ENCODE data around the gene PRPF19. TPM values are rescaled to one million over a fixed set of nuclear protein-coding genes. Genes with fewer than 3 reads are reported as not detected.

Gene PRPF19
- total and polyA plus RNA-seq, 10 of the 15 experiments (the other 5 are each of a cell fraction or from before 2014, with no cell fraction given) = 8.7 to 170 (median 61.3) TPM

DNA sequence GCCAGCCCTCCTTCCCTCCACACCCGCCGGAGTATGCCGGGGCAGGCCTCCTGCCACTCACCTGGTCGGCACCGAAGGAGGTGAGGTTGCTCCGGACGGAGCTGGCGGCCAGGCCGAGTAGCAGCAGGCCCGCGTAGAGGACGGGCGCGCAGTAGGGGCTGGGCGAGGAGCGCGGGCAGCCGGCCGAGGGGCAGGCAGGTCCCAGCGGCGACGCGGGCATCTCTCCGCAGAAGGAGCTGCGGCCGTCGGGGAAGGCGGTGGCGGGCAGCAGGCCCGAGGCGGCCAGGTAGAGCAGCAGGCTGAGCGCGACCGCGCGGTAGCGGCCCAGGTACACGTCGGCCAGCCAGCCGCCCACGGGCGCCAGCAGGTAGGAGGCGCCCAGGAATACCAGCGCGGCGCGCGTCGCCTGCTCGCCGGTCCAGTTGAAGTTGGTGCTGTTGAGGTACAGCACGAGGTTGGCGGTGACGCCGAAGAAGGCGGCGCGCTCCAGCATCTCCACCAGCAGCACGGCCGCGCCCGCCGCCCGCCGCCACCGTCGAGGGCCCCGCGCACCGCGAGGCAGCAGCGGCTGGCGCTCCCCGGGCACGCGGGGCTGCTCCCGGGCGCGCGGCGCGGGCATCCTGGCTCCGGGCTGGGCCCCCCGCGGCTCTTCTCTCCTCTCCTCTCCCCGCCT is 44.7 kb upstream of the PRPF19 start (continued):
- TF ChIP-seq NFYB (IDR thresholded peaks at IDR 0.05; ENCODE audit: insufficient read depth, low read depth, low read length) = no peak
- TF ChIP-seq CHD1 (IDR thresholded peaks at IDR 0.05; ENCODE audit: low read depth, low read length) = no peak
- TF ChIP-seq, protein P1, sequence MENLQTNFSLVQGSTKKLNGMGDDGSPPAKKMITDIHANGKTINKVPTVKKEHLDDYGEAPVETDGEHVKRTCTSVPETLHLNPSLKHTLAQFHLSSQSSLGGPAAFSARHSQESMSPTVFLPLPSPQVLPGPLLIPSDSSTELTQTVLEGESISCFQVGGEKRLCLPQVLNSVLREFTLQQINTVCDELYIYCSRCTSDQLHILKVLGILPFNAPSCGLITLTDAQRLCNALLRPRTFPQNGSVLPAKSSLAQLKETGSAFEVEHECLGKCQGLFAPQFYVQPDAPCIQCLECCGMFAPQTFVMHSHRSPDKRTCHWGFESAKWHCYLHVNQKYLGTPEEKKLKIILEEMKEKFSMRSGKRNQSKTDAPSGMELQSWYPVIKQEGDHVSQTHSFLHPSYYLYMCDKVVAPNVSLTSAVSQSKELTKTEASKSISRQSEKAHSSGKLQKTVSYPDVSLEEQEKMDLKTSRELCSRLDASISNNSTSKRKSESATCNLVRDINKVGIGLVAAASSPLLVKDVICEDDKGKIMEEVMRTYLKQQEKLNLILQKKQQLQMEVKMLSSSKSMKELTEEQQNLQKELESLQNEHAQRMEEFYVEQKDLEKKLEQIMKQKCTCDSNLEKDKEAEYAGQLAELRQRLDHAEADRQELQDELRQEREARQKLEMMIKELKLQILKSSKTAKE (IDR thresholded peaks at IDR 0.05; ENCODE audit: low read depth, poor library complexity, severe bottlenecking) = no peak
- TF ChIP-seq FOXK2 (IDR thresholded peaks at IDR 0.05) = no peak
- no peak for TF ChIP-seq NR2C1 (IDR thresholded peaks at IDR 0.05)
- no peak for TF ChIP-seq BRCA1 (IDR thresholded peaks at IDR 0.05; ENCODE audit: low read depth, low read length)
- no peak for TF ChIP-seq SIN3A (IDR thresholded peaks at IDR 0.05; ENCODE audit: low read depth, low read length)
- TF ChIP-seq SRF (IDR thresholded peaks at IDR 0.05; ENCODE audit: low read depth in 2 of 2, low read length in 2 of 2) = no peak
- TF ChIP-seq, protein P2, sequence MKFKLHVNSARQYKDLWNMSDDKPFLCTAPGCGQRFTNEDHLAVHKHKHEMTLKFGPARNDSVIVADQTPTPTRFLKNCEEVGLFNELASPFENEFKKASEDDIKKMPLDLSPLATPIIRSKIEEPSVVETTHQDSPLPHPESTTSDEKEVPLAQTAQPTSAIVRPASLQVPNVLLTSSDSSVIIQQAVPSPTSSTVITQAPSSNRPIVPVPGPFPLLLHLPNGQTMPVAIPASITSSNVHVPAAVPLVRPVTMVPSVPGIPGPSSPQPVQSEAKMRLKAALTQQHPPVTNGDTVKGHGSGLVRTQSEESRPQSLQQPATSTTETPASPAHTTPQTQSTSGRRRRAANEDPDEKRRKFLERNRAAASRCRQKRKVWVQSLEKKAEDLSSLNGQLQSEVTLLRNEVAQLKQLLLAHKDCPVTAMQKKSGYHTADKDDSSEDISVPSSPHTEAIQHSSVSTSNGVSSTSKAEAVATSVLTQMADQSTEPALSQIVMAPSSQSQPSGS (IDR thresholded peaks at IDR 0.05; ENCODE audit: low read length) = no peak
- no peak for TF ChIP-seq RCOR1 (conservative IDR thresholded peaks at IDR 0.05; ENCODE audit: low read depth, low read length)
- TF ChIP-seq EGR1 (IDR thresholded peaks at IDR 0.05; ENCODE audit: borderline replicate concordance in 1 of 2, low read depth in 2 of 2, low read length in 2 of 2) = peak in 1 of 2 experiments; percentile 72; a peak in 2 of 3 replicates
- no peak for TF ChIP-seq ESRRA (IDR thresholded peaks at IDR 0.05; ENCODE audit: low read length)
- TF ChIP-seq, protein P3, sequence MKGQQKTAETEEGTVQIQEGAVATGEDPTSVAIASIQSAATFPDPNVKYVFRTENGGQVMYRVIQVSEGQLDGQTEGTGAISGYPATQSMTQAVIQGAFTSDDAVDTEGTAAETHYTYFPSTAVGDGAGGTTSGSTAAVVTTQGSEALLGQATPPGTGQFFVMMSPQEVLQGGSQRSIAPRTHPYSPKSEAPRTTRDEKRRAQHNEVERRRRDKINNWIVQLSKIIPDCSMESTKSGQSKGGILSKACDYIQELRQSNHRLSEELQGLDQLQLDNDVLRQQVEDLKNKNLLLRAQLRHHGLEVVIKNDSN (IDR thresholded peaks at IDR 0.05; ENCODE audit: borderline replicate concordance, extremely low read length, insufficient read depth, low read depth, low read length) = no peak
- no peak for TF ChIP-seq NFIC (IDR thresholded peaks at IDR 0.05; ENCODE audit: low read depth, low read length)
- TF ChIP-seq KLF5 (IDR thresholded peaks at IDR 0.05; ENCODE audit: partially characterized antibody) = no peak
- TF ChIP-seq NBN (IDR thresholded peaks at IDR 0.05) = no peak
- peak; percentile 7; the same call in 1 of the 2 replicates for TF ChIP-seq RUNX3 (IDR thresholded peaks at IDR 0.05; ENCODE audit: low read length)
- TF ChIP-seq NRF1 (conservative IDR thresholded peaks at IDR 0.05; ENCODE audit: low read depth, low read length) = no peak
- no peak for TF ChIP-seq CEBPB (IDR thresholded peaks at IDR 0.05; ENCODE audit: borderline replicate concordance in 1 of 2, low read depth in 2 of 2, low read length in 2 of 2)
- TF ChIP-seq, protein P4, sequence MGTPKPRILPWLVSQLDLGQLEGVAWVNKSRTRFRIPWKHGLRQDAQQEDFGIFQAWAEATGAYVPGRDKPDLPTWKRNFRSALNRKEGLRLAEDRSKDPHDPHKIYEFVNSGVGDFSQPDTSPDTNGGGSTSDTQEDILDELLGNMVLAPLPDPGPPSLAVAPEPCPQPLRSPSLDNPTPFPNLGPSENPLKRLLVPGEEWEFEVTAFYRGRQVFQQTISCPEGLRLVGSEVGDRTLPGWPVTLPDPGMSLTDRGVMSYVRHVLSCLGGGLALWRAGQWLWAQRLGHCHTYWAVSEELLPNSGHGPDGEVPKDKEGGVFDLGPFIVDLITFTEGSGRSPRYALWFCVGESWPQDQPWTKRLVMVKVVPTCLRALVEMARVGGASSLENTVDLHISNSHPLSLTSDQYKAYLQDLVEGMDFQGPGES (IDR thresholded peaks at IDR 0.05) = no peak
- TF ChIP-seq SIX5 (IDR thresholded peaks at IDR 0.05; ENCODE audit: low read depth, low read length, severe bottlenecking) = no peak
- no peak for TF ChIP-seq HDAC6 (IDR thresholded peaks at IDR 0.05; ENCODE audit: unreplicated experiment)
- no peak for TF ChIP-seq E2F4 (IDR thresholded peaks at IDR 0.05; ENCODE audit: low read depth, low read length)
- TF ChIP-seq ZZZ3 (IDR thresholded peaks at IDR 0.05; ENCODE audit: control insufficient read depth, insufficient read length, low read depth) = no peak

Data from GM12878 (cell line).